CD4-positive, alpha-beta memory T cell (primary cell): ENCODE data around the gene GSTO1. TPM values are rescaled to one million over a fixed set of nuclear protein-coding genes. Genes with fewer than 3 reads are reported as not detected.

Source experiments
- CTCF ChIA-PET: fragments of 350-600 bp; sonication (Branson Sonifier 250); formaldehyde crosslinking; loops from one replicate; lab custom pipeline; 2021; ENCODE audit warnings: inconsistent platforms; ENCODE audit not compliant: partially characterized antibody; lab: Charles Lee
- POLR2A ChIA-PET: fragments of 350-600 bp; sonication (Branson Sonifier 250); formaldehyde crosslinking; loops from one replicate; lab custom pipeline; 2021; ENCODE audit not compliant: partially characterized antibody; lab: Charles Lee
- DNase-seq, 5 donors: peaks; one replicate each; pipeline versions ENCODE4 v3.0.0 to v3.0.0-alpha.2; 2020 to 2022; ENCODE audit warnings: mixed read lengths in 1 of 5
- H3K27ac ChIP-seq: one replicate; pipeline ENCODE4 v1.7.0; 2013; ENCODE audit warnings: low read depth, low read length
- H3K27me3 ChIP-seq: 2 replicates; pipeline ENCODE4 v1.7.0; 2013; ENCODE audit warnings: mild to moderate bottlenecking, low read length, moderate library complexity; ENCODE audit not compliant: insufficient read depth
- H3K36me3 ChIP-seq: 2 replicates; pipeline ENCODE4 v1.7.0; 2013; ENCODE audit warnings: mild to moderate bottlenecking, low read length, moderate library complexity; ENCODE audit not compliant: insufficient read depth
- H3K4me1 ChIP-seq: 2 replicates; pipeline ENCODE4 v1.7.0; 2013; ENCODE audit warnings: mild to moderate bottlenecking, low read length, moderate library complexity; ENCODE audit not compliant: insufficient read depth
- H3K4me3 ChIP-seq, 2 donors: one replicate each; pipeline ENCODE4 v1.7.0; 2013; ENCODE audit warnings: low read length in 2 of 2, mild to moderate bottlenecking in 1 of 2
- H3K9me3 ChIP-seq, 2 donors: one replicate each; pipeline ENCODE4 v1.7.0; 2013; ENCODE audit warnings: low read length in 2 of 2, control low read depth in 1 of 2; ENCODE audit not compliant: control insufficient read depth in 1 of 2
- H3K27ac Mint-ChIP-seq, 7 donors: one replicate each; pipeline ENCODE4 v1.8.0; 2020 to 2021; ENCODE audit warnings: mixed read lengths in 7 of 7, mild to moderate bottlenecking in 6 of 7, inconsistent platforms in 3 of 7, moderate library complexity in 3 of 7
- H3K27me3 Mint-ChIP-seq, 2 donors: one replicate each; pipeline ENCODE4 v1.8.0; 2020 to 2021; ENCODE audit warnings: mixed read lengths in 2 of 2
- H3K36me3 Mint-ChIP-seq, 2 donors: one replicate each; pipeline ENCODE4 v1.8.0; 2020 to 2021; ENCODE audit warnings: mixed read lengths in 2 of 2, inconsistent platforms in 1 of 2, mild to moderate bottlenecking in 1 of 2
- H3K4me1 Mint-ChIP-seq, 4 donors: one replicate each; pipeline ENCODE4 v1.8.0; 2020 to 2021; ENCODE audit warnings: mixed read lengths in 4 of 4, mild to moderate bottlenecking in 1 of 4
- H3K4me3 Mint-ChIP-seq, 8 donors: one replicate each; pipeline ENCODE4 v1.8.0; 2020 to 2021; ENCODE audit warnings: mixed read lengths in 8 of 8, mild to moderate bottlenecking in 7 of 8, moderate library complexity in 6 of 8, inconsistent platforms in 3 of 8
- H3K9me3 Mint-ChIP-seq, 8 donors: one replicate each; pipeline ENCODE4 v1.8.0; 2020 to 2021; ENCODE audit warnings: mixed read lengths in 8 of 8, mild to moderate bottlenecking in 5 of 8, inconsistent platforms in 3 of 8, moderate library complexity in 1 of 8
- intact Hi-C: fragments of 100-400 bp; cut with micrococcal nuclease; formaldehyde crosslinking; loops from one replicate; pipeline ENCODE4 v1.15.1; 2023
- polyA plus RNA-seq, 2 donors: library from polyadenylated mRNA; unstranded; fragments of 300-500 nt; fragmentation: Illumina TruSeq; gene quantifications; one replicate each; pipeline ENCODE4 v1.2.3, GENCODE V29; 2021
- total RNA-seq, 2 experiments: library from RNA; stranded (reverse); gene quantifications; one replicate each; pipeline ENCODE4 v1.2.3, GENCODE V29; 2021

Gene GSTO1
- total and polyA plus RNA-seq, 4 experiments from 2014 or later, result 52.8 to 207 (median 105) TPM

GRCh38 chr10:104273286-104273685 is 18.6 kb downstream of the GSTO1 start:
- no peak for DNase-seq
- Histone ChIP-seq H3K27me3 (no peaks in the 10 kb centered on the region), H3K27ac (no peak overlapping the region), H3K4me1 (peaks cover 17% of the 10 kb centered on the region), H3K4me3 (no peak overlapping the region), H3K36me3 (no peaks in the 10 kb centered on the region), H3K9me3 (no peaks in the 10 kb centered on the region)
- CTCF ChIA-PET, result interaction anchor here (0.9 to 9.2 kb wide), 19 partner anchors 10 to 560 kb away, joined by 3 to 202 read pairs (median 14); partner anchors contain the start of genes CFAP43, CFAP58, GSTO1 and ITPRIP
- peaks cover 3 to 16% (median 6%) of the 10 kb centered on the region in 4 donors for H3K4me1 Mint-ChIP-seq
- POLR2A ChIA-PET, result interaction anchor here (0.6 to 2.4 kb wide), 4 partner anchors 12 to 80 kb away, joined by 3 to 12 read pairs (median 10); partner anchors contain the start of genes CFAP58 and GSTO1
- no peaks in the 10 kb centered on the region for H3K9me3 Mint-ChIP-seq
- H3K36me3 Mint-ChIP-seq, result peaks cover 2 to 8% of the 10 kb centered on the region in 2 donors
- H3K27me3 Mint-ChIP-seq, result peaks cover 5 to 10% of the 10 kb centered on the region in 2 donors
- no peak overlapping the region for H3K4me3 Mint-ChIP-seq
- H3K27ac Mint-ChIP-seq, result no peak overlapping the region
- intact Hi-C loops, result no loop called here

- no peak for DNase-seq
- no peak overlapping the region for H3K27ac ChIP-seq
- H3K4me1 Mint-ChIP-seq, result peaks cover 3 to 8% (median 3%) of the 10 kb centered on the region in 4 donors
- CTCF ChIA-PET, result interaction anchor here (0.9 to 9.2 kb wide), 38 partner anchors 7 to 575 kb away, joined by 3 to 202 read pairs (median 5); partner anchors contain the start of genes CFAP43, CFAP58, GSTO1 and ITPRIP
- no peaks in the 10 kb centered on the region for H3K36me3 ChIP-seq
- H3K4me3 ChIP-seq, result no peak overlapping the region
- intact Hi-C loops, result no loop called here
- H3K4me3 Mint-ChIP-seq, result peak overlapping the region in 2 of 8 donors; percentile 53 to 66
- no peaks in the 10 kb centered on the region for H3K9me3 ChIP-seq
- H3K27ac Mint-ChIP-seq, result no peak overlapping the region
- peaks cover 17% of the 10 kb centered on the region for H3K4me1 ChIP-seq
- no peaks in the 10 kb centered on the region for H3K9me3 Mint-ChIP-seq
- POLR2A ChIA-PET, result interaction anchor here (0.9 to 2.4 kb wide), 7 partner anchors 11 to 65 kb away, joined by 3 to 12 read pairs (median 5); partner anchors contain the start of gene GSTO1
- H3K36me3 Mint-ChIP-seq, result peaks cover 0 to 2% of the 10 kb centered on the region in 2 donors
- H3K27me3 ChIP-seq, result no peaks in the 10 kb centered on the region
- H3K27me3 Mint-ChIP-seq, result peaks cover 9 to 10% of the 10 kb centered on the region in 2 donors
These were observed 19.3 kb downstream of the GSTO1 start for GRCh38 chr10:104273899-104274575.

GRCh38 chr10:104274762-104275721 is 20.4 kb downstream of the GSTO1 start:
- peak in 3 of 5 donors; percentile 36 to 43 (median 40) for DNase-seq
- intact Hi-C loops, result no loop called here
- peak overlapping the region in 6 of 8 donors; percentile 10 to 71 (median 54) for H3K4me3 Mint-ChIP-seq

GRCh38 chr10:104276192-104276591 is 21.5 kb downstream of the GSTO1 start:
- Mint-ChIP-seq H3K27ac (no peak overlapping the region), H3K4me3 (no peak overlapping the region), H3K36me3 (no peaks in the 10 kb centered on the region), H3K9me3 (no peaks in the 10 kb centered on the region), H3K27me3 (peaks cover 9 to 10% of the 10 kb centered on the region in 2 donors), H3K4me1 (no peaks in the 10 kb centered on the region)
- intact Hi-C loops, result no loop called here
- peaks cover 11% of the 10 kb centered on the region for H3K4me1 ChIP-seq
- H3K9me3 ChIP-seq, result no peaks in the 10 kb centered on the region
- DNase-seq, result no peak
- H3K27ac ChIP-seq, result no peak overlapping the region
- POLR2A ChIA-PET, result interaction anchor here (1.1 kb wide), 1 partner anchor 10 kb away, joined by 3 read pairs; no protein-coding TSS in a partner anchor
- CTCF ChIA-PET, result interaction anchor here (1.0 to 9.2 kb wide), 11 partner anchors 13 to 77 kb away, joined by 3 to 202 read pairs (median 23); partner anchors contain the start of genes CFAP43, CFAP58 and GSTO1
- H3K4me3 ChIP-seq, result no peak overlapping the region
- H3K36me3 ChIP-seq, result no peaks in the 10 kb centered on the region
- H3K27me3 ChIP-seq, result no peaks in the 10 kb centered on the region

More at GRCh38 chr10:104274762-104275721, 20.4 kb downstream of the GSTO1 start:
- Mint-ChIP-seq H3K9me3 (no peaks in the 10 kb centered on the region), H3K27me3 (peaks cover 9 to 10% of the 10 kb centered on the region in 2 donors), H3K4me1 (no peaks in the 10 kb centered on the region), H3K27ac (peak overlapping the region in 1 of 7 donors; percentile 35), H3K36me3 (no peaks in the 10 kb centered on the region)
- Histone ChIP-seq H3K4me1 (peaks cover 11% of the 10 kb centered on the region), H3K4me3 (no peak overlapping the region), H3K36me3 (no peaks in the 10 kb centered on the region), H3K9me3 (no peaks in the 10 kb centered on the region), H3K27me3 (no peaks in the 10 kb centered on the region), H3K27ac (no peak overlapping the region)
- CTCF ChIA-PET, result interaction anchor here (0.7 to 9.2 kb wide), 43 partner anchors 8 to 576 kb away, joined by 3 to 202 read pairs (median 5); partner anchors contain the start of genes CFAP43, CFAP58, GSTO1 and ITPRIP
- POLR2A ChIA-PET, result interaction anchor here (0.9 to 2.4 kb wide), 7 partner anchors 11 to 64 kb away, joined by 3 to 12 read pairs (median 5); partner anchors contain the start of gene GSTO1

GRCh38 chr10:104277785-104278184 is 23.1 kb downstream of the GSTO1 start:
- ChIA-PET POLR2A (interaction anchor here (0.6 to 0.8 kb wide), 2 partner anchors 9 to 22 kb away, joined by 3 read pairs; partner anchors contain the start of gene GSTO2), CTCF (interaction anchor here (1.2 to 9.2 kb wide), 5 partner anchors 13 to 74 kb away, joined by 3 to 202 read pairs (median 4); no protein-coding TSS in a partner anchor)
- no peaks in the 10 kb centered on the region for H3K9me3 Mint-ChIP-seq
- no peaks in the 10 kb centered on the region for H3K36me3 Mint-ChIP-seq
- H3K36me3 ChIP-seq, result no peaks in the 10 kb centered on the region
- no peak overlapping the region for H3K27ac ChIP-seq
- peaks cover 9 to 10% of the 10 kb centered on the region in 2 donors for H3K27me3 Mint-ChIP-seq
- peaks cover 11% of the 10 kb centered on the region for H3K4me1 ChIP-seq
- no peak overlapping the region for H3K27ac Mint-ChIP-seq
- H3K4me3 ChIP-seq, result no peak overlapping the region
- no peaks in the 10 kb centered on the region for H3K27me3 ChIP-seq
- H3K4me1 Mint-ChIP-seq, result no peaks in the 10 kb centered on the region
- H3K9me3 ChIP-seq, result no peaks in the 10 kb centered on the region
- intact Hi-C loops, result no loop called here
- H3K4me3 Mint-ChIP-seq, result no peak overlapping the region
- DNase-seq, result no peak

- intact Hi-C loops, result no loop called here
- peaks cover 5% of the 10 kb centered on the region for H3K4me1 ChIP-seq
- H3K36me3 ChIP-seq, result no peaks in the 10 kb centered on the region
- H3K27me3 Mint-ChIP-seq, result peaks cover 9 to 10% of the 10 kb centered on the region in 2 donors
- H3K27me3 ChIP-seq, result no peaks in the 10 kb centered on the region
- CTCF ChIA-PET, result interaction anchor here (1.2 to 9.2 kb wide), 2 partner anchors 11 to 59 kb away, joined by 5 to 202 read pairs; partner anchors contain the start of gene ITPRIP
- H3K9me3 ChIP-seq, result no peaks in the 10 kb centered on the region
- no peak overlapping the region for H3K27ac Mint-ChIP-seq
- no peak overlapping the region for H3K27ac ChIP-seq
- H3K4me3 ChIP-seq, result no peak overlapping the region
- no peaks in the 10 kb centered on the region for H3K36me3 Mint-ChIP-seq
- H3K9me3 Mint-ChIP-seq, result no peaks in the 10 kb centered on the region
- H3K4me1 Mint-ChIP-seq, result no peaks in the 10 kb centered on the region
- no peak overlapping the region for H3K4me3 Mint-ChIP-seq
- no peak for DNase-seq
- POLR2A ChIA-PET, result no interaction called here
These were observed 25.0 kb downstream of the GSTO1 start for GRCh38 chr10:104279550-104280259.
